HUES6 (cell line): ENCODE results near the gene CMC4.

Experiments
- H3K27ac ChIP-seq: 2 replicates; pipeline ENCODE4 v1.7.0; 2013; ENCODE audit warnings: low read depth, mild to moderate bottlenecking, low read length, inconsistent platforms
- H3K27me3 ChIP-seq: 2 replicates; pipeline ENCODE4 v1.6.1; 2013; ENCODE audit warnings: low read length; ENCODE audit not compliant: control insufficient read depth, insufficient read depth
- H3K36me3 ChIP-seq: 2 replicates; pipeline ENCODE4 v1.6.1; 2013; ENCODE audit warnings: low read length; ENCODE audit not compliant: control insufficient read depth, insufficient read depth
- H3K4me1 ChIP-seq: 2 replicates; pipeline ENCODE4 v1.6.1; 2013; ENCODE audit warnings: low read length; ENCODE audit not compliant: control insufficient read depth, insufficient read depth
- H3K4me3 ChIP-seq: 2 replicates; pipeline ENCODE4 v1.5.1; 2013; ENCODE audit warnings: low read depth, low read length
- H3K9ac ChIP-seq: one replicate; pipeline ENCODE4 v1.6.1; 2013; ENCODE audit warnings: mild to moderate bottlenecking, low read length
- H3K9me3 ChIP-seq: 2 replicates; pipeline ENCODE4 v1.6.1; 2013; ENCODE audit warnings: low read depth, low read length; ENCODE audit not compliant: control insufficient read depth, insufficient read depth

The CMC4 gene

GRCh38 chrX:155071694-155072280 lies 851 bp upstream of the CMC4 start:
- no peaks in the 10 kb centered on the region; the same call in 1 of the 2 replicates for H3K4me1 ChIP-seq
- H3K36me3 ChIP-seq = peaks cover 24% of the 10 kb centered on the region
- H3K27me3 ChIP-seq = no peaks in the 10 kb centered on the region
- H3K9me3 ChIP-seq = peaks cover 3% of the 10 kb centered on the region; the same call in 1 of the 2 replicates
- peak overlapping the region; percentile 89 for H3K4me3 ChIP-seq
- H3K9ac ChIP-seq = peak overlapping the region; percentile 91
- 0 out of 2 replicates have a peak overlapping the region, but pooled peaks have one; percentile 15 for H3K27ac ChIP-seq

DNA sequence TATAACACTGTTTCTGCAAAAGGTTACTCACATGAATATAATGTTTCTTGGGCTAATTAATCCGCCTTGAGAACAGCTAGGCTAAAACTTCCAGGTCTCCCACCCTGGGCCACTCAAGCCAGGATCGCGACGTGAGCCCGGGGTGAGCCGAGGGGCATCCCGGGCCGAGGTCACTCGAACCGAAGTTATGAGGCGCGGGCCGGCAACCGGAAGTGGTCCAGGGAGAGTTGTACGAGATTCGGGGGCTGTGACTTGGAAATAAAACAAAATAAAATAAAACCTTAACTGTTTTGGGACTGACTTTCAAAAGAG lies 317 bp downstream of the CMC4 start:
- H3K4me3 ChIP-seq = peak overlapping the region; percentile 80
- no peaks in the 10 kb centered on the region; the same call in 1 of the 2 replicates for H3K4me1 ChIP-seq

DNA sequence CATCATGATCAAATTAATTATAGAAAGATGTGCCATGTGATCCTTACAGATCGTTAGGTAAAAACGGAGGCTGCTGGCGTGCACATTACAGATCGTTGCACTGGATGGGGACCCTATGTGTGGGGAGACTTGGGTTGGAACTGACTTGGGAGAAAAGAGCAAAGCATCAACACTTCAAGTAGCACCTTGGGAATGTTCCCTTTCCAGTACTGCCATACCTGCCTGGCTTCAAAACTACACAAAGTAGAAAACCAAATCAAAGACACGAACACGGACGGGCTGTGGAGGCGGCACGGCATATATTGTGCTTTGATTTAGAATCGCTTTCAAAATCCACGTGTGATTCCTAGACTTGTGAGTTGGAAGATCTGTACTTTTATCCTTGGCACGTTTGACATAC lies 898 bp downstream of the CMC4 start:
- H3K9me3 ChIP-seq = peaks cover 3% of the 10 kb centered on the region; the same call in 1 of the 2 replicates
- H3K27me3 ChIP-seq = no peaks in the 10 kb centered on the region
- peaks cover 10% of the 10 kb centered on the region for H3K36me3 ChIP-seq
- H3K4me1 ChIP-seq = no peaks in the 10 kb centered on the region; the same call in 1 of the 2 replicates
- no peak overlapping the region for H3K27ac ChIP-seq
- peak overlapping the region; percentile 80 for H3K4me3 ChIP-seq
- H3K9ac ChIP-seq = peak overlapping the region; percentile 81

More for the DNA sequence above, 317 bp downstream of the CMC4 start:
- no peaks in the 10 kb centered on the region for H3K27me3 ChIP-seq
- peak overlapping the region; percentile 62; the same call in 1 of the 2 replicates for H3K27ac ChIP-seq
- peak overlapping the region; percentile 81 for H3K9ac ChIP-seq
- peaks cover 3% of the 10 kb centered on the region; the same call in 1 of the 2 replicates for H3K9me3 ChIP-seq
- peaks cover 15% of the 10 kb centered on the region for H3K36me3 ChIP-seq

DNA sequence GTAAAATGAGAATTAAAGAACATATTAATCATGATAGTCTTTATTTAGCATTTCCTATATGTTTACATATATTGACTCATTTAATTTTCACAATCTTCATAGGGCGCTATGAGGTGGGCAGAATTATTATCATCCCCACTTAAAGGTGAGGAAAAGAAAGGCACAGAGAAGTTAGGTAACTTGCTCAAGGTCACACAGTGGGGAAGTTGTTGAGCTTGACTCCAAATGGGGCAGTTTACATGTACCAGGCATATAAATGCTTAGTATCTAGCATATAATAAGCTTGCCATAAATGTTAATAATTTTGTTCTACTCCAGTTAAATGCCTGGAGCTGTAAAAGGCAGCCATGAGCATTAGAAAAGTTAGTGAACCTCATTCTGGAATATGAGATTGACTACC lies 1.5 kb downstream of the CMC4 start:
- H3K27ac ChIP-seq = no peak overlapping the region
- peaks cover 8% of the 10 kb centered on the region; the same call in 1 of the 2 replicates for H3K36me3 ChIP-seq
- H3K27me3 ChIP-seq = no peaks in the 10 kb centered on the region
- H3K4me1 ChIP-seq = no peaks in the 10 kb centered on the region; the same call in 1 of the 2 replicates
- peaks cover 3% of the 10 kb centered on the region; the same call in 1 of the 2 replicates for H3K9me3 ChIP-seq
- H3K9ac ChIP-seq = no peak overlapping the region
- H3K4me3 ChIP-seq = peak overlapping the region; percentile 80; the same call in 1 of the 2 replicates

GRCh38 chrX:155068165-155068564 lies 2.8 kb downstream of the CMC4 start:
- H3K4me1 ChIP-seq = no peaks in the 10 kb centered on the region; the same call in 1 of the 2 replicates
- no peak overlapping the region for H3K4me3 ChIP-seq
- no peaks in the 10 kb centered on the region; the same call in 1 of the 2 replicates for H3K36me3 ChIP-seq
- H3K27ac ChIP-seq = no peak overlapping the region
- no peaks in the 10 kb centered on the region; the same call in 1 of the 2 replicates for H3K9me3 ChIP-seq
- no peaks in the 10 kb centered on the region for H3K27me3 ChIP-seq
- no peak overlapping the region for H3K9ac ChIP-seq

DNA sequence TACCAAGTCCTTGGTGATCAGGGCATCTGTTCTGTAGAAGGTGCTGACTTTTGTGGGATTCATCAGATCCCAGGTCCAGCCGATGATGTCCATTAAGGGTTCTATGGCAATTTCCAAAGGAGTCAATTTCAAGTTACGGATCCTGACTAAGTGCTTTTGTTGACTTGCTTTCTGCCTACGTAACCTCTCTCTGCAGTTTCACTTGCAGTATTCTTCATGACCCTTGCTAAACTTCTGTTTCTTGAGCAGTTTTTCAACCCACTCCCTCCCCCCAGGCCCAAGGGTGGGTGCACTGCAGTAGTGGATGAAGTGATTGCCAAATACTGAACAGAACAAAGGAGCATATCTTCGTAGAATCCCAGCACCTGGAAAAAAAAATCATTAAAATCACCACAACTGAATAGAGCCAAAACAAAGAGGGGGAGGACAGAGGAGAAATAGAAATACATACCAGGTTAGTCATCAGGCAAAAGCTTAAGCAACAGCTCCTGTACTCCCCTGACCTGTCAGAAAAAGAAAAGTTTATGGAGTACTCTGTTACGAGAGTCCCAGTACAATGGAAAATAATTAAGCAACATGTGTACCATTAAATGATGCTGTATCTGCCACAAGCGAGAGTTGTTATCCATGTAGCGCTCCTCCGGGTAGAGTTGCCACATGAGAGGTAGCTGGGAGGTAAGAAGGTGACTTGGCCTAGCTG lies 5.8 kb downstream of the CMC4 start:
- Histone ChIP-seq H3K36me3 (peaks cover 4% of the 10 kb centered on the region; the same call in 1 of the 2 replicates), H3K27ac (no peak overlapping the region), H3K4me3 (no peak overlapping the region), H3K9me3 (no peaks in the 10 kb centered on the region; the same call in 1 of the 2 replicates), H3K27me3 (no peaks in the 10 kb centered on the region), H3K9ac (no peak overlapping the region), H3K4me1 (no peaks in the 10 kb centered on the region; the same call in 1 of the 2 replicates)

- Histone ChIP-seq H3K4me3 (no peak overlapping the region), H3K9me3 (peaks cover 3% of the 10 kb centered on the region; the same call in 1 of the 2 replicates), H3K27ac (no peak overlapping the region), H3K36me3 (peaks cover 4% of the 10 kb centered on the region; the same call in 1 of the 2 replicates), H3K4me1 (peaks cover 4% of the 10 kb centered on the region; the same call in 1 of the 2 replicates), H3K27me3 (no peaks in the 10 kb centered on the region; the same call in 1 of the 2 replicates), H3K9ac (no peak overlapping the region)
Measured at GRCh38 chrX:155061760-155062159, 9.2 kb downstream of the CMC4 start.

DNA sequence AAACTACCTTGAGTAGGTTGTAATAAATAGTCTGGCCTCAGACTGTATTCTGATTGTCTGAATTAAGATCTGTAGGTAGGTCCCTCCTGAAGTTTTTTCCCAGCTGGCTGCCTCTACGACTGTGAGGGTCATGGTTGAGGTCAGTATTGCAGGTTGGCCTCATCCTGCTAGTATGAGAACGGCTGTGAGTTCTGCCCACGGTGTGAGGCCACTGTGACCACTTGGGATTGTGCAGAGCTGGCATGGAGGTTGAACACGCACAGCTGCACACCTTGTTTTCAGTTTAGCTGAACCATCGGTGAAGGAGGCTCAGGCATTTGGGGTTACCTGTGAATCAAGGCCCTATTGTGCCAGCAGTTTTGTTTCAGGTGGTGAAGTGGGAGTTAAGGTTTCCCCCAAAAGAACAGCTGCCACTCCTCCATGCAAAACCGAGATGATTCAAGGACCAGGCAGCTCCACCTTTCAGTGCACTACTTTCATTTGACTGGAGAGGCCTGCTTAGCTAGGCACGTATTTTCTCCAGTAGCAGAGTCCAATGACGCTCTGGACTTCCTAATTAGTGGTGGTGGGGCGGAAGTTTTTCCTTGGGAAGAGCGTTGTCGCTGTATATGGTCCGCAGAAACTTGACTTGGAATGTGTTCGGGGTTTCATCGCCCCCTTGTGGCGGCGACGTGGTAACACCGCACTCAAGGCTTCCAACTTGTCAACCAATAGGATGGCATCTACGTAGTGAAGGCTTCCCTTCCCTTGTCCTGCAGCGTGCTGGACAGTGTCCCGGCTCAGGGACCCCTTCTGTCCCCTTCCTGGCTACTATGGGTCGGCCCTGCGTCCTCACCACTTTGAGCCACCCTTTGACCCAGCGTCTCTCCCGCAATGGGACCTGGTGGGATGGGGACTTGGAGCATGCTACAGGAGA lies 13.8 kb downstream of the CMC4 start:
- Histone ChIP-seq H3K4me1 (peaks cover 4% of the 10 kb centered on the region; the same call in 1 of the 2 replicates), H3K27ac (no peak overlapping the region), H3K9me3 (peaks cover 6% of the 10 kb centered on the region; the same call in 1 of the 2 replicates), H3K9ac (no peak overlapping the region), H3K27me3 (no peaks in the 10 kb centered on the region; the same call in 1 of the 2 replicates), H3K4me3 (peak overlapping the region; percentile 43), H3K36me3 (peaks cover 4% of the 10 kb centered on the region; the same call in 1 of the 2 replicates)

- no peaks in the 10 kb centered on the region; the same call in 1 of the 2 replicates for H3K27me3 ChIP-seq
- no peak overlapping the region for H3K9ac ChIP-seq
- no peak overlapping the region for H3K4me3 ChIP-seq
- peaks cover 9% of the 10 kb centered on the region for H3K36me3 ChIP-seq
- H3K9me3 ChIP-seq = peaks cover 6% of the 10 kb centered on the region; the same call in 1 of the 2 replicates
- H3K4me1 ChIP-seq = peaks cover 4% of the 10 kb centered on the region; the same call in 1 of the 2 replicates
- H3K27ac ChIP-seq = no peak overlapping the region
Measured at GRCh38 chrX:155056471-155056870, 14.5 kb downstream of the CMC4 start.

DNA sequence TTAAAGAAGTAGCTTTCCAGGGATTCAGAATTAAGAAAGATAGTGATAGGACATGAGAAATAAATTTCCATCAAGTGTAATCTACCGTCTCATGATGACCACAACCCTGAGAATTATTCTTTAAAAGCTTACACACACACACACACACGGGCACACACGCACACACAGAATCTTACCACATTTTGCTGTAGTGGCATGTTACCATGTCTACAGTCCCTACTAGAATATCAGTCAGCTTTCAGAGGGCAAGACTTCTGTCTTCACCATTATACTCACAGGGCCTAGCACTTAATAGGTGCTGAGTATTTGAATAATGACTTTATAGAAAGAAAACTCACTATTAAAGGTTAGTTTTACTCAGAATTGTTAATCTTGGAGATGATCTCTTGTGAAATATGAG lies 15.4 kb downstream of the CMC4 start:
- Histone ChIP-seq H3K36me3 (peaks cover 6% of the 10 kb centered on the region), H3K27me3 (no peaks in the 10 kb centered on the region; the same call in 1 of the 2 replicates), H3K9ac (no peak overlapping the region), H3K4me3 (no peak overlapping the region), H3K4me1 (peaks cover 4% of the 10 kb centered on the region; the same call in 1 of the 2 replicates), H3K9me3 (peaks cover 6% of the 10 kb centered on the region; the same call in 1 of the 2 replicates), H3K27ac (no peak overlapping the region)
